Heart left ventricle (tissue), 16 donors: ENCODE measurements around the gene GALNT9. TPM values are rescaled to one million over a fixed set of nuclear protein-coding genes. Genes with fewer than 3 reads are reported as not detected.

Experiments used
- ATAC-seq, 4 donors: fragments of 200-7000 bp; cut with Tn5 transposase; one replicate each; pipeline ENCODE4 v1.9.1; 2020 to 2022; ENCODE audit warnings: moderate library complexity in 4 of 4, mild to moderate bottlenecking in 3 of 4, moderate number of reproducible peaks in 1 of 4
- DNase-seq, 5 donors: peaks; one replicate each; pipeline ENCODE4 v3.0.0-alpha.2; 2020
- H3K27ac ChIP-seq, 12 donors: fragments of 200-600 bp; sonication (generic) in 4 of 12; one replicate each; pipeline versions ENCODE4 v1.5.0 to v1.8.0; 2016 to 2022; ENCODE audit warnings: mild to moderate bottlenecking in 2 of 12
- H3K27me3 ChIP-seq, 9 donors: fragments of 200-600 bp; sonication (generic) in 2 of 9; one replicate each; pipeline versions ENCODE4 v1.5.1 to v1.8.0; 2016 to 2022; ENCODE audit warnings: mild to moderate bottlenecking in 3 of 9
- H3K36me3 ChIP-seq, 9 donors: fragments of 200-600 bp; sonication (generic) in 2 of 9; one replicate each; pipeline versions ENCODE4 v1.5.0 to v1.8.0; 2018 to 2022; ENCODE audit warnings: mild to moderate bottlenecking in 2 of 9
- H3K4me1 ChIP-seq, 12 donors: fragments of 200-600 bp; sonication (generic) in 4 of 12; one replicate each; pipeline versions ENCODE4 v1.5.0 to v1.8.0; 2016 to 2022; ENCODE audit warnings: mild to moderate bottlenecking in 3 of 12
- H3K4me3 ChIP-seq, 12 donors: fragments of 200-600 bp; sonication (generic) in 4 of 12; one replicate each; pipeline versions ENCODE4 v1.5.0 to v1.8.0; 2017 to 2022; ENCODE audit warnings: mild to moderate bottlenecking in 9 of 12, moderate library complexity in 4 of 12
- H3K9me3 ChIP-seq, 12 donors: fragments of 200-600 bp; sonication (generic) in 4 of 12; one replicate each; pipeline versions ENCODE4 v1.5.0 to v1.8.0; 2016 to 2022; ENCODE audit warnings: mild to moderate bottlenecking in 1 of 12
- CTCF ChIP-seq, 12 donors: fragments of 200-600 bp; sonication (generic) in 4 of 12; IDR thresholded peaks; one replicate each; pipeline versions ENCODE4 v1.5.0 to v1.8.0; 2018 to 2022; ENCODE audit warnings: antibody characterized with exemption in 12 of 12, mild to moderate bottlenecking in 5 of 12
- POLR2A ChIP-seq, 2 donors: fragments of 450-650 bp; IDR thresholded peaks; one replicate each; pipeline ENCODE4 v1.6.1; 2017; ENCODE audit warnings: antibody characterized with exemption in 2 of 2, mild to moderate bottlenecking in 2 of 2, moderate library complexity in 2 of 2
- WGBS, 4 donors: extraction: QIAGEN DNeasy Blood & Tissue Kit in 2 of 4; methylation state at CpG; one replicate each; pipeline versions ENCODE4 v1.1.5 to v1.1.7; 2013 to 2018; 5-methylcytosine and 5-hydroxymethylcytosine counted together
- intact Hi-C, 10 donors: fragments of 100-400 bp; cut with DNase I; formaldehyde crosslinking; loops; one replicate each; pipeline versions ENCODE4 v1.11.1 to v1.14.2; 2022
- polyA plus RNA-seq, 2 donors: library from polyadenylated mRNA; stranded (reverse); fragments of 200-250 nt; gene quantifications; one replicate each; pipeline ENCODE4 v1.2.3, GENCODE V29; 2013
- total RNA-seq, 9 donors: library from RNA; depleted of rRNA in 2 of 9; stranded (reverse); fragments of >200 nt in 2 of 9; fragmentation: NEBNext Ultra II Directional in 3 of 9; extraction: Animal tissue kit (Norgen Biotek cat#: 25700) in 3 of 9; gene quantifications; one replicate each; pipeline versions ENCODE4 v1.1.0 to v1.2.4, GENCODE V29; 2016 to 2023
- donor health status: ischemic (EF 13 %, LVEDD 7.1; RV severe dilation, severe dysfunction).
- donor health status: healthy with polysubstance abuse.
- donor health status: DM: no; HTN: yes; CAD: no.
- donor health status: DM: no; HTN: no; CAD: no.
- donor health status: ischemic (EF 25% LVEDD 6.9; RV normal size, moderate dysfunction).
- donor health status: ischemic (EF 25% LVEDD 5.7; RV mildly dilated, moderate dysfunction).
- donor health status: healthy.
- donor health status: DM: yes; HTN: yes; CAD: no.
- donor health status: ischemic (EF 35%, LVEDD 5.7; RV mildly dilated, moderate dysfunction).
- donor health status: nonischemic (EF 11% LVEDD 7.7; RV severe dilation, severe dysfunction).
- donor health status: DM: yes; HTN: yes; CAD: no.
- donor health status: PGD.
- donor health status: ischemic (EF 29% LVEDD 5.4; RV normal size, mild dysfunction).
- donor health status: nonischemic (EF 23%, LVEDD 6.1; RV moderate dilation, normal function).

Gene GALNT9
- total and polyA plus RNA-seq, 11 donors: 10.3 TPM; not detected in 10

- H3K4me1 ChIP-seq: no peaks in the 10 kb centered on the region
- no peaks in the 10 kb centered on the region for H3K36me3 ChIP-seq
- H3K4me3 ChIP-seq: no peak overlapping the region
- H3K27ac ChIP-seq: no peak overlapping the region
- H3K9me3 ChIP-seq: no peaks in the 10 kb centered on the region
- WGBS, 4 donors: 69 to 81% (median 76%) methylated on average over 13 to 25 of the region's 25 CpGs
- peaks cover 0 to 10% (median 0%) of the 10 kb centered on the region in 9 donors for H3K27me3 ChIP-seq
- TF ChIP-seq CTCF (IDR thresholded peaks at IDR 0.05) (no peak), POLR2A (IDR thresholded peaks at IDR 0.05) (no peak)
- no peak for ATAC-seq
- DNase-seq: no peak
- intact Hi-C loops: no loop called here
These were observed 69.3 kb downstream of the GALNT9 start for GRCh38 chr12:132259872-132260695.

- no peak overlapping the region for H3K27ac ChIP-seq
- DNase-seq (no peak), ATAC-seq (no peak)
- intact Hi-C loops: no loop called here
- H3K36me3 ChIP-seq: no peaks in the 10 kb centered on the region
- 56 to 63% (median 61%) methylated on average over 15 of the region's 15 CpGs for WGBS, 4 donors
- H3K9me3 ChIP-seq: no peaks in the 10 kb centered on the region
- no peaks in the 10 kb centered on the region for H3K4me1 ChIP-seq
- TF ChIP-seq CTCF (IDR thresholded peaks at IDR 0.05): no peak
- TF ChIP-seq POLR2A (IDR thresholded peaks at IDR 0.05): no peak
- no peak overlapping the region for H3K4me3 ChIP-seq
- peaks cover 0 to 7% (median 0%) of the 10 kb centered on the region in 9 donors for H3K27me3 ChIP-seq
These were observed 70.0 kb downstream of the GALNT9 start for GRCh38 chr12:132259364-132259871.

GRCh38 chr12:132258543-132258942, 70.8 kb downstream of the GALNT9 start:
- WGBS, 4 donors: 84 to 91% (median 88%) methylated on average over 11 to 17 of the region's 17 CpGs
- Histone ChIP-seq H3K36me3 (no peaks in the 10 kb centered on the region), H3K9me3 (no peaks in the 10 kb centered on the region), H3K4me3 (no peak overlapping the region), H3K27me3 (peaks cover 0 to 6% (median 0%) of the 10 kb centered on the region in 9 donors), H3K27ac (no peak overlapping the region), H3K4me1 (no peaks in the 10 kb centered on the region)
- TF ChIP-seq POLR2A (IDR thresholded peaks at IDR 0.05) (no peak), CTCF (IDR thresholded peaks at IDR 0.05) (no peak)
- DNase-seq (no peak), ATAC-seq (no peak)
- intact Hi-C loops: no loop called here

- Histone ChIP-seq H3K27me3 (peaks cover 0 to 6% (median 0%) of the 10 kb centered on the region in 9 donors), H3K4me3 (no peak overlapping the region), H3K4me1 (no peaks in the 10 kb centered on the region), H3K9me3 (no peaks in the 10 kb centered on the region), H3K36me3 (no peaks in the 10 kb centered on the region), H3K27ac (no peak overlapping the region)
- DNase-seq (peak in 1 of 5 donors; percentile 40), ATAC-seq (no peak)
- 84 to 90% (median 86%) methylated on average over 15 to 17 of the region's 17 CpGs for WGBS, 4 donors
- intact Hi-C loops: no loop called here
- no peak for TF ChIP-seq POLR2A (IDR thresholded peaks at IDR 0.05)
- no peak for TF ChIP-seq CTCF (IDR thresholded peaks at IDR 0.05)
These were observed 71.4 kb downstream of the GALNT9 start for GRCh38 chr12:132257955-132258490.
